ENCODE data around the gene DUS2.
A peak's percentile ranks its signal among the peaks of the same experiment; 100 is the strongest.
"Not testable (repeated sequence)": the region's sequence is repeated elsewhere in the genome, so short reads cannot be mapped to it uniquely, and the experiment has no call there.

Gene DUS2

DNA sequence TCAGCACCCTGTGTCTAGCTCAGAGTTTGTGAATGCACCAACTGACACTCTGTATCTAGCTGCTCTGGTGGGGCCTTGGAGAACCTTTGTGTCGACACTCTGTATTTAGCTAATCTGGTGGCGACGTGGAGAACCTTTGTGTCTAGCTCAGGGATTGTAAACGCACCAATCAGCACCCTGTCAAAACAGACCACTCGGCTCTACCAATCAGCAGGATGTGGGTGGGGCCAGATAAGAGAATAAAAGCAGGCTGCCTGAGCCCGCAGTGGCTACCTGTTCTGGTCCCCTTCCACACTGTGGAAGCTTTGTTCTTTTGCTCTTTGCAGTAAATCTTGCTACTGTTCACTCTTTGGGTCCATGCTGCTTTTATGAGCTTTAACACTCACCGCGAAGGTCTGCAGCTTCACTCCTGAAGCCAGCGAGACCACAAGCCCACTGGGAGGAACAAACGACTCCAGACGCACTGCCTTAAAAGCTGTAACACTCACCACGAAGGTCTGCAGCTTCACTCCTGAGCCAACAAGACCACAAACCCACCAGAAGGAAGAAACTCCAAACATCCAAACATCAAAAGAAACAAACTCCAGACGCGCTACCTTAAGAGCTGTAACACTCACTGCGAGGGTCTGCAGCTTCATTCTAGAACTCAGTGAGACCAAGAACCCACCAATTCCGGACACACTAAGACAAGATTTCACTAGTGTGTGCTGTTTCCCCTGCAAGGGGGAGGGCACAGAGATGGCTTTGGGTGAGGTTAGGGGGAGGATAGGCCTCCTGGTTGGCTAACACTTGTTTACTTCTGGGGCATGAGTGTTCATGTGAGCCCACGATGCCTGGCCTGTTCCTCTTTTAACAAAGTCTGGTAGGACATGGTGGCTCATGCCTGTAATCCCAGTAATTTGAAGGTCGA, 24.1 kb upstream of the DUS2 start, which contains the start of gene DPEP2:
Gene DPEP2 (minus strand): TSS at position 706 of the 910 bp plus-strand sequence. CDS start 6,272 bp downstream, outside the sequence.
- DNase-seq (ENCODE audit: low spot score) = not testable (repeated sequence)

GRCh38 chr16:67999985-68000384, 23.1 kb upstream of the DUS2 start:
- DNase-seq (ENCODE audit: low spot score) = no peak

DNA sequence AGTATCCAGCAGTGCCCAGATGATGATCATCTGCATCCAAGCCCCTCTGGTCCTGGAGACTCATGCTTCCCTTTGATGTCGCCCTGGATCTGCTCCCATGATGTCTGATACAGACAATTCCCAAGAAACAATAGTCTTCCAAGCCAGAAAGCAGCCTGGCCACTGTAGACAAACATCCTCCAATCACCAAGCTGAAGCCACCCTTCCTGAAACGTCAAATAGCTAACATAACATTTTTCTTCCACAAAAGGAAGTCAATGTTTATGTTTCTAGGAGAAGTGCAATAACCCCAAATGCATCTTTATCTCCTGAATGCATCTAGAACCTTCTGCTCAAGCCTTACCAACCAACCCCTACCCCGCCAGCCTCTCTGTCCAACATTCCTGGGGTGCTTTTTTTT, 22.6 kb upstream of the DUS2 start:
- DNase-seq (ENCODE audit: low spot score) = no peak

DNA sequence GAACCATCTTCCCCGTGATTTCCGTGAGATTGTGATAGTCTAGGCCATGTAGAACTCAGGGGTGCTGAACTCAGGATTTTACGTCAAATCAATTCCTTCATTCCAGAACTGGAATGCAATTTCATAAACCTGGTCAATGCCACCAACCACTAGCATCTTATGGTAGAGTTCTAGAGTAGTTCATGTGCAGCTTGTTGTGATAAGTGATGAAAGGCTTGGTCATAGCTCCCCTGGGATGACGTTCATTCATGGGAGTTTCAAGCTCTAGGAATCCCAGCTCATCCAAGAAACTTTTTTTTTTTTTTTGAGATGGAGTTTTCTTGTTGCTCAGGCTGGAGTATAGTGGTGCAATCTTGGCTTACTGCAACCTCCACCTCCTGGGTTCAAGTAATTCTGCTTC, 20.1 kb upstream of the DUS2 start:
- no peak for DNase-seq (ENCODE audit: low spot score)

GRCh38 chr16:68005211-68005610, 17.9 kb upstream of the DUS2 start:
- DNase-seq (ENCODE audit: low spot score) = no peak

GRCh38 chr16:68005786-68006286, 17.2 kb upstream of the DUS2 start:
- no peak for DNase-seq (ENCODE audit: low spot score)

DNA sequence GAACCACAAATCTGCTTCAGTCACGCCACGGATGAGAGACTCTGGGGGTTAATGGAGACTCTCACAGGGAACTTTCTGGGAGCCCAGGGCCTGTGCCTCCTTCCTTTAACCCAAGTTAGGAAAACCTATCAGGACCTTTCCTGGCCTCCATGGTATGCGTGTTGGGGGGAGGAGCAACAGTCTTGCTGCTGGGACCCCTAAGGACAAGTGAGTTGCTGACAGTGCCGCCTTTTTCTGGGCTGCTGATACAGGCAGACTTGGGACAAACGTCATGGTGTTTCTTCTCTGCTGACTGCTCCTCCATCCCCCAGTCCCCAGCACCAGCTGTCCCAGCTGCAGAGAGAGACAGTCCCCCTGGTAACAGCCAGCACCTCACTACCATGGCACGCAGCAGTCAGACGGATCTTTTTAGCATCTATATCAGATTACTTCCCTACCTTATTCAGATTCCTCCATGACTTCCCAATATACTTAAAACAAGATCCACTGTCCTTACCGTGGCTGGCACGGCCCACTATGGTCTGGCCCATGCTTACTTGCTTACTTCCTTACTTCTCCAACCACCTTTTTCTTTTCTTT, 13.8 kb upstream of the DUS2 start:
- no peak for DNase-seq (ENCODE audit: low spot score)

GRCh38 chr16:68009872-68010271, 13.2 kb upstream of the DUS2 start:
- DNase-seq (ENCODE audit: low spot score) = not testable (repeated sequence)

GRCh38 chr16:68013440-68013839, 9.6 kb upstream of the DUS2 start:
- no peak for DNase-seq (ENCODE audit: low spot score)

DNA sequence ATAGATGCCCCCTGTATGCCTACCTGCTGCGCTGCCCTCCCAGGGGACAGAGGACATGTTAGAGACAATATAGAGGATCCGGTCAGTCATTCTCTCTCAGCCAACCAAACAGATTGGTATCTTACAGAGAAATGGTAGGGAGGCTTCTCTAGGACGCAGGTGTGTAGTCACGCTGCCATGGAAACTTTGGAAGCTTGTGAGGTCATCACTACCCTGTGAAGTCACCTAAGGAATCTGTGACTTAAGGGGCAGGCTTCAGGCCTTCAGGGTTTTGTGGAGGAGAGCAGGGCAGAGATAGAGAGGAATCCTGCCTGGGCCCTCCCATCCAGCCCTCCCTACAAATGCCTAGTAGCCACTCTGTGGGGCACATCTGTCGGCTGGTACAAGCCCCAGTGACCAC, 7.4 kb upstream of the DUS2 start, which contains the start of gene DPEP2NB:
Gene DPEP2NB (minus strand): TSS at position 231 of the 400 bp plus-strand sequence. CDS start 141 bp downstream, at position 90.
- DNase-seq (ENCODE audit: low spot score) = no peak

GRCh38 chr16:68019167-68019680, 3.9 kb upstream of the DUS2 start:
- no peak for DNase-seq (ENCODE audit: low spot score)

- no peak for DNase-seq (ENCODE audit: low spot score)
Measured at GRCh38 chr16:68021490-68021889, 1.6 kb upstream of the DUS2 start.

DNA sequence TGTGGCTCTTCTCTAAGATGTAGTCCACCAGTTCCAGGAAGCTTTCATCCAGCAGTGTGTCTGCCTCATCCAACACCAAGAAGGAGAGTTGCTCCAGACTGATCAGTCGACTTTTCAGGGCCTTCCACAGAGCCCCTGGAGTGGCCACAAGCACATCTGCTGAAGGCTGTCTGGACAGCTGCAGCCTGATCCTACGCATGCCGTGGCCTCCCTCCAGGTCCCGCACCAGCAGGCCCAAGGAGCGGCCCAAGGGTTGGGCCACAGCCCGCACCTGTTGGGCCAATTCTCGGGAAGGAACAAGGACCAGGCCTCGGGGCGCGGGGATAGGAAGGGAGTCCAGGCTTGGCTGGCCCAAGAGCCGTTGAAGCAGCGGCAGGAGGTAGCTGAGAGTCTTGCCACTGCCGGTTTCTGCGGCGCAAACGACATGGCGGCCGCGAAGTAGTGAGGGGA, 781 bp upstream of the DUS2 start:
- no peak for DNase-seq (ENCODE audit: low spot score)

- DNase-seq (ENCODE audit: low spot score) = no peak
Measured at GRCh38 chr16:68028996-68029395, 5.9 kb downstream of the DUS2 start.

DNA sequence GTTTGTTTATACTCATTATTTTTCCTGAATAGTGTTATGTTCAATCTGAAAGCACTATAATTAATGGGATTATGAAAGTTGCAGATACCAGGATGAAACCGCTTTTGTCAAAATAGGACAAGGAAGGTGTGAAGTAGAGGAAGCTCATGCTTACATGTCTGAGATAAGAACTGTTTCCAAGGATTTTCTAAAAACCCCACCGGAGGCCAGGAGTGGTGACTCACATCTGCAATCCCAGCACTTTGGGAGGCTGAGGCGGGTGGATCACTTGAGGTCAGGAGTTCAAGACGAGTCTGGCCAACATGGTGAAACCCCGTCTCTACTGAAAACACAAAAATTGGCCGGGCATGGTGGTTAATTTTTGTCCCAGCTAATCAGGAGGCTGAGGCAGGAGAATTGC, 7.0 kb downstream of the DUS2 start:
- not testable (repeated sequence) for DNase-seq (ENCODE audit: low spot score)

DNA sequence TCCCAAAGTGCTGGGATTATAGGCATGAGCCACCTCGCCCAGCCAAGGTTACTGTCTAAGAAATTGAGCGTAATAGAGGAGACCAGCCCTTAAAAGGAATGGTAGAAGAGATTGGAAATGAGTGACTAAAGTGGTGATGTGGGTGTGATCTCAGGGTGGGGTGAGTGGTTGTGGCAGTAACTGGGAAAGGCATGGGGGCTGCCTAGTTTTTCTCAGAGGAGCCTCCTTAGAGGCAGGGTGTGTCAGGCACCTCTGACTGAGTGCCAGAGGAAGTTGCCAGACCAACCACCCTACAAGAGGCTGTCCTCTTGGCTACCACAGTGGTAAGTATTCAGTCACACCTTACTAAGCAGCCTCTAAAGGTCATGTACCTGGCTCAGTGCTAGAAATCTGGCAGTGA, 8.9 kb downstream of the DUS2 start:
- no peak for DNase-seq (ENCODE audit: low spot score)

- DNase-seq (ENCODE audit: low spot score) = no peak
Measured at GRCh38 chr16:68033101-68033500, 10.0 kb downstream of the DUS2 start.

DNA sequence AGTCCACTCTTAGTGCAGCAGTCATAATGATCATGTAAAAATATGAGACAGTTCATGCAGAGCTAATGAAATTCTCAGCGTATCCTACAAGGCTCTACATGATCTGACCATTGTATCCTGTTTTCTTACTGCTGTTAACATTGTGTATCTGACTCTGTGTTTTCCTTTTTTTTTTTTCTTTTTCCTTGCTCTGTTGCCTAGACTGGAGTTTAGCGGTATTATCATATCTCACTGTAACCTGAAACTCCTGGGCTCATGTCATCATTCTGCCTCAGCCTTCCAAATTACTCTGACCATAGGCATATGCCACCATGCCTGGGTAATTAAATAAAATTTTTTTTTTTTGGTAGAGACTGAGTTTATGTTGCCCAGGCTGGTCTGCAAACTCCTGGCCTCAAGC, 12.1 kb downstream of the DUS2 start:
- DNase-seq (ENCODE audit: low spot score) = no peak

GRCh38 chr16:68037841-68038597, 14.9 kb downstream of the DUS2 start:
- no peak for DNase-seq (ENCODE audit: low spot score)

DNA sequence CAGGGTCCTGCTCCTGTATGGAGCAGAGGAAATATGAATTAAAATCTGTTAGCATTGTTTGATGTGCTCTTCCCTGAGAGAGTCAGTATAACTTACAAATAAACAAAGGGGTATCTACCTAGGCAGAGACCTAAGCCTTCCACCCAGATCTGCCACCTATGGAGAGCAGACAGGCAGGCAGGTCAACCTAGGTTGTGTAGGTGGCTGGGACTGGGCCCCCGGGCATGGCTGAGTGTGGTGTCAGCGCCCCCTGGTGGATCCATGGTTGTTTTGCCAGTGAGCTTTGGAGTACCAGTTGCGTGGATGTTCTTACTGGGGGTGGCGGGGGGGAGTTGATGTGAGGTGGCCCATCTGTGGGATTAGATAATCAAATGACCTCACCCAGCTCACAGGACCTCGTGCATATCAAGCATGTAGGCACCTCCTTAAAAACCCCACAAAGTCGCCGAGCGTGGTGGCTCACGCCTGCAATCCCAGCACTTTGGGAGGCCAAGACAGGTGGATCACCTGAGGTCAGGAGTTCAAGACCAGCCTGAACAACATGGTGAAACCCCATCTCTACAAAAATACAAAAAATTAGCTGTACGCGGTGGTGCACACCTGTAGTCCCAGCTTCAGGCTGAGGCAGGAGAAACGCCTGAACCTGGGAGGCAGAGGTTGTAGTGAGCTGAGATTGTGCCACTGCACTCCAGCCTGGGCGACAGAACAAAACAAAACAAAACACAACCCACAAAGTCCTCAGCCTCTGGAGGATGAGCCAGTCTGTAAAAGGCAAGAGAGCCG, 17.6 kb downstream of the DUS2 start:
- peak; percentile 88 for DNase-seq (ENCODE audit: low spot score)

- no peak for DNase-seq (ENCODE audit: low spot score)
Measured at GRCh38 chr16:68041783-68042182, 18.7 kb downstream of the DUS2 start.
